Loucy (cell line): Measurements from ENCODE around the gene ADH1A.
"Not testable (repeated sequence)": the region's sequence is repeated elsewhere in the genome, so short reads cannot be mapped to it uniquely, and the experiment has no call there.

Experiments
- H2AFZ ChIP-seq: fragments of 200-600 bp; sonication (generic); 2 replicates; pipeline ENCODE4 v1.6.0; 2016; ENCODE audit warnings: antibody characterized with exemption, mild to moderate bottlenecking, low read length, moderate library complexity
- H3F3A ChIP-seq: fragments of 200-600 bp; 2 replicates; pipeline ENCODE4 v1.6.0; 2016; ENCODE audit warnings: antibody characterized with exemption, low read depth, mild to moderate bottlenecking
- H3K27me3 ChIP-seq: fragments of 200-600 bp; sonication (generic); 2 replicates; pipeline ENCODE4 v1.6.1; 2014; ENCODE audit warnings: low read length, mild to moderate bottlenecking; ENCODE audit not compliant: insufficient read depth, poor library complexity, severe bottlenecking
- H3K36me3 ChIP-seq: fragments of 200-600 bp; sonication (generic); 2 replicates; pipeline ENCODE4 v1.6.1; 2016; ENCODE audit warnings: low read length; ENCODE audit not compliant: insufficient read depth
- H3K4me1 ChIP-seq: fragments of 200-600 bp; sonication (generic); 2 replicates; pipeline ENCODE4 v1.5.1; 2014; ENCODE audit warnings: low read length, mild to moderate bottlenecking; ENCODE audit not compliant: insufficient read depth, poor library complexity, severe bottlenecking
- H3K4me2 ChIP-seq: fragments of 200-600 bp; sonication (generic); 2 replicates; pipeline ENCODE4 v1.6.0; 2014; ENCODE audit warnings: antibody characterized with exemption, low read length, low read depth, mild to moderate bottlenecking; ENCODE audit not compliant: poor library complexity, severe bottlenecking
- H3K4me3 ChIP-seq: fragments of 200-600 bp; sonication (generic); 2 replicates; pipeline ENCODE4 v1.5.1; 2014; ENCODE audit warnings: low read length, mild to moderate bottlenecking, mixed read lengths; ENCODE audit not compliant: poor library complexity, severe bottlenecking
- H3K79me2 ChIP-seq: fragments of 200-600 bp; sonication (generic); 2 replicates; pipeline ENCODE4 v1.6.1; 2014; ENCODE audit warnings: low read length; ENCODE audit not compliant: insufficient read depth
- H3K9ac ChIP-seq: fragments of 200-600 bp; sonication (generic); 2 replicates; pipeline ENCODE4 v1.6.0; 2014; ENCODE audit warnings: mild to moderate bottlenecking, low read depth, low read length, moderate library complexity; ENCODE audit not compliant: poor library complexity, severe bottlenecking
- H3K9me2 ChIP-seq: fragments of 200-600 bp; sonication (generic); replicated peaks from 2 replicates; pipeline ENCODE4 v1.6.1; 2016; ENCODE audit warnings: low read depth, low read length, mixed read lengths
- H3K9me3 ChIP-seq: fragments of 200-600 bp; sonication (generic); 2 replicates; pipeline ENCODE4 v1.6.1; 2014; ENCODE audit warnings: mild to moderate bottlenecking, antibody characterized with exemption, low read length, low read depth; ENCODE audit not compliant: insufficient read depth
- H4K20me1 ChIP-seq: fragments of 200-600 bp; sonication (generic); 2 replicates; pipeline ENCODE4 v1.6.0; 2014; ENCODE audit warnings: antibody characterized with exemption, low read length, mild to moderate bottlenecking; ENCODE audit not compliant: insufficient read depth, poor library complexity, severe bottlenecking

Gene ADH1A

DNA sequence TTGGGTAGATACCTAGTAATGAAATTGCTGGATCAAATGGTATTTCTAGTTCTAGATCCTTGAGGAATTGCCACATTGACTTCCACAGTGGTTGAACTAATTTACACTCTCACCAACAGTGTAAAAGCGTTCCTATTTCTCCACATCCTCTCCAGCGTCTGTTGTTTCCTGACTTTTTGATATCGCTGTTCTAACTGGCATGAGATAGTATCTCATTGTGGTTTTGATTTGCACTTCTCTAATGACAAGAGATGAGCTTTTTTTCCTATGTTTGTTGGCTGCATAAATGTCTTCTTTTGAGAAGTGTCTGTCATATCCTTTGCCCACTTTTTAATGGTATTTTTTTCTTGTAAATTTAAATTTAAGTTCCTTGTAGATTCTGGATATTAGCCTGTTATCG lies 63.1 kb downstream of the ADH1A start:
- not testable (repeated sequence) for H3K9ac ChIP-seq, H3K4me3 ChIP-seq, H3K4me2 ChIP-seq, H3F3A ChIP-seq, H3K9me3 ChIP-seq, H4K20me1 ChIP-seq, H3K9me2 ChIP-seq, H2AFZ ChIP-seq, H3K27me3 ChIP-seq, H3K4me1 ChIP-seq, H3K36me3 ChIP-seq, H3K79me2 ChIP-seq
